Activated CD4-positive, alpha-beta T cell treated with anti-CD3 and anti-CD28 coated beads, Interleukin-2, Interleukin-4, amounts not matched to agents 100 ng/mL and 50 ng/mL, durations not matched to agents 16 hours and 8 hours (primary cell): ENCODE results near the gene CLIC4.
"Not testable (repeated sequence)": the region's sequence is repeated elsewhere in the genome, so short reads cannot be mapped to it uniquely, and the experiment has no call there.

Experiments used
- DNase-seq: peaks from one replicate; pipeline ENCODE4 v3.0.0-alpha.2; 2020; ENCODE audit warnings: low spot score

Gene CLIC4

GRCh38 chr1:24875991-24876506 lies 130.8 kb downstream of the CLIC4 start:
- DNase-seq: no peak

GRCh38 chr1:24878045-24878444 lies 132.8 kb downstream of the CLIC4 start:
- no peak for DNase-seq

GRCh38 chr1:24878775-24879742 lies 133.8 kb downstream of the CLIC4 start:
- DNase-seq: no peak

GRCh38 chr1:24881034-24881433 lies 135.8 kb downstream of the CLIC4 start:
- DNase-seq: no peak

GRCh38 chr1:24884751-24885150 lies 139.5 kb downstream of the CLIC4 start:
- DNase-seq: no peak

GRCh38 chr1:24886241-24886640 lies 141.0 kb downstream of the CLIC4 start:
- DNase-seq: no peak

- no peak for DNase-seq
These were observed 143.1 kb downstream of the CLIC4 start for GRCh38 chr1:24888061-24888970.

- DNase-seq: no peak
These were observed 143.9 kb downstream of the CLIC4 start for GRCh38 chr1:24888971-24889676.

GRCh38 chr1:24890887-24891286 lies 145.6 kb downstream of the CLIC4 start:
- DNase-seq: no peak

- not testable (repeated sequence) for DNase-seq
These were observed 146.1 kb downstream of the CLIC4 start for GRCh38 chr1:24891367-24891766.

GRCh38 chr1:24892188-24893153 lies 147.2 kb downstream of the CLIC4 start:
- no peak for DNase-seq

- DNase-seq: no peak
These were observed 148.2 kb downstream of the CLIC4 start for GRCh38 chr1:24893431-24893830.
